NCI-H2227 (cell line): ENCODE measurements around the gene SAMD7.
A peak's percentile ranks its signal among the peaks of the same experiment; 100 is the strongest.

Experiments
- DNase-seq: peaks from one replicate; lab custom pipeline; 2025; ENCODE audit not compliant: unreplicated experiment; lab: John Stamatoyannopoulos, UW

SAMD7 gene

DNA sequence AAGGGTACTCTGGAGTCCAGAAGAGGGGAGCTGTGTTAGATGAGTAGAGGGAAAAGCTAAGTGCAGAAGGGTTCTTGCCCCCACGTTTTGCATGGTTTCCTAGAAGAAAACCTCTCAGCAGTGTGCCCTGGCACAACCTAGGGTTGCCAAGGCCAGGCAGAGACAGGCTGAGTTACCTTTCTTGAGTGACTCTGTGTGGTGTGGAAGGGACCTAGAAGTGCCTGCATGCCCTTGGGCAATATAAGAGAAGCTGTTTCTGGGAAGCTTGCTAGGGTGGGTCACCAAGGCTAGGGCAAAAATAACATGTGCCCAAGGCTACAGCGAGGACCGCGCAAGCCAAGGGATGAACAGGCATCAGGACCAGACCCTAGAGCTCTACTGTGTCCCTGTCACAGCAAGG lies 3.4 kb upstream of the SAMD7 start:
- DNase-seq: no peak

DNA sequence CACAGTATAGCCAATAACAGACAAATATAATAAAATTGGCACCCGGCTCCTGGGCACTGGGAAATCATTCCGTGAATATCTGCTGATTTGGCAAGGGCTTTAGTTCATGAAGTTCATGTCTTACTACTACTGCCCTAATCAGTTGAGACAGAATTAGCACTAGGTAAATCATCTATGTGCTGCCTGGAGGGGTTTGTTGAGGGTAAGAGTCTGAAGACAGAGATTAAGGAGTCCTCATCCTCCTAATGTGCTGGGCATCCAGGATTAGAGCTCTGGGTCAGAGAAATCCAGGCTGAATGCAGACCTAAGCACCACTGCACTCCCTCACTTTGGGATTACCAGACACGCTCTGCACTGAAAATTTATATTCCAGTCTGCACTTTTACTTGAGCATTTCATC lies 2.0 kb downstream of the SAMD7 start:
- no peak for DNase-seq

DNA sequence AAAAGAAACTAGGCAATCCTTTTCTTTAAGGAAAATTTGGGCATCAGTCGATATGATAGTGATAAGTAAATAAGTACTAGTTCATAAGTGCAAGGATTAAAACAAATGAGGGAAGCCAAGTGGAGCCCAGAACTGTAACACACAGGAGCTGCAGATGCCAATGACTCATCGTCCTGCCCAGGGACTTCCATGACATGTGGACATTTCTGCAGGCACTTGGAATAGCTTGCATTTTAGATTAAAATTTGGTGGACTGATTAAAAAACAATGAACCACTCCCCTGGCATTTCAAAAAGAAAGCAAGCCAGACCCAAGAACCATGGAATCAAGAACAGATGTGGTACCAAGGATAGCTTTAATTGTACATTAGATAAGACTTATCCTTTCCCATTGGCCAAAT lies 2.9 kb downstream of the SAMD7 start:
- no peak for DNase-seq

DNA sequence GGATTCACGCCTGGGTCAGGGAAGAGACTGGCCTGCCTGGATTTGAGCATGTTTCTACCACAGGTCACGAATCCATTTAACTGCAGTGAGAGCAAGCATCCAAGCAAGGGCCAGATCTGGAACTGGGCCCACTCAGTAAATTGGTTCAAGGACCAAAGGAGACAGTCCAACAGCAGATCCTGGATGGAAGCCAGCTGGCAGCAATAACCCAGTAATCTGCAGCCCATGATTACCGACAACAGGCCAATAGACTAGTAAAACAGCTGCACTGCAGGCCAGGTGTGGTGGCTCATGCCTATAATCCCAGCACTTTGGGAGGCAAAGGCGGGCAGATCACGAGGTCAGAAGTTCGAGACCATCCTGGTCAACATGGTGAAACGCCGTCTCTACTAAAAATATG lies 11.8 kb downstream of the SAMD7 start:
- DNase-seq: peak; percentile 61

DNA sequence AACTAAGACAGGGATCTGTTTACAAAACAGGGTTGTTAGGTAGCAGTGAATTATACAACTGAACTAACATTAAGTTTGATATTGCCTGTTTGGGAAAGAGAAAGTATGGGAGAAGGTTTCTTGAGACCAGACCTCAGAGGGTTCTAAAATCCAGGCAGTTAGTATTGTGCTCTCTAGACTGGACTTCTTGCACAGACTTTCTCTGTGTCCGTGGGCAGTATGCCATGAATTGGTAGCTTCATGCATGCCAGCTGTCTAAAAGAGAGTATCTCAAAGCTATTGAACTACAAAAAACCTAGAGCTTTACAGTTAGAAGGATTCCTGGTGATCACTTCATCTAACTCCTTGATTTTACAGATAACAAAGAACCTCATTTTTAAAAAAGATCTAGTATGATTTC lies 12.5 kb downstream of the SAMD7 start:
- no peak for DNase-seq

DNA sequence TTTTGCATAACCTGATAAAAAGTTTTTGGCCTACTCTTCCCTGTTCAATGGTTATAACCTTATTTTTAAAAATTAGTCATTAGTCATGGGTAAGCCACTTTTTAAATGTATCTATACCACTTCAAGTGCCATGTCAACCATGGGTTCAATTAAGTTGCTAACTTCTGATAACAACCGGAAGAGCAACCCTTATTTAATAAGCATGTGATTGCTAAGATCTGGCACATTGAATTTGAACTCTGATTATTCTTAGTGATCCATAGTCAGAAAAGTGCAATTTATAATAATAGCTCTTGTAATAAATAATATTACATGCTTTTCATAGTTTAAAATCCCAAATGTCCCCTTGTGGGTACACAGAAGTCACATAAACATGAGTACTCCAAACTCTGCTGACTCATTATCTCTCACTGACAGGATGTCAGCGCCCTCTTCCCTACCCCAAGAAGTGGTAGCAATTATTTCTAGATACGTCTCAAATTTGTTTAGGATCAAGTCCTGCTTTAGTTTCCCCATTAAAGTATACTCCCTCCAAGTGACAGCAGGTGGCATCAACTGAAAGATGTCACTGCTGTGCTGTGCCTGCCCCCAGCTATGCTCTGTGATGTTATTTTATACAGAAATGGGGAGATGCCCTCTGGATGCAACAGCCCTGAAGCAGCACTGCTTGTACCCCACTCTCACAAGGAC lies 18.6 kb downstream of the SAMD7 start:
- DNase-seq: no peak

DNA sequence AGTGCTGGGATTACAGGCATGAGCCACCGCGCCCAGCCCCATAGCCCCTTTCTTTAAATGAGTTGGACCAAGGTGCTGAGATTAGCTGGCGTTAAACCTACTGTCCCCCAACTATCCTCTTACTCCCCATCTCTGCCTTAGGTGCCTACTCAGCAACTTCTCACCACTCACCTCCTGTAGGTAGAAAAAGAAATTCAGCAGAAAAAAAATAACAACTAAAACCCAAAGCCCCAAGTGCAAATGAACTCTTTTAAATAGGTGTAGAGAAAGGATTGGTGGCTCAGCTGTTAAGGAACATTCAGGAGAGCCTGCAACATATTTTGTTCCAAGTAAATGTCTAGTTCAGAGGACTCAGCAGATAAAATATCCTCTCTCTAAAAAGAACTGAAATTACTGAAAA lies 19.5 kb downstream of the SAMD7 start:
- DNase-seq: no peak

DNA sequence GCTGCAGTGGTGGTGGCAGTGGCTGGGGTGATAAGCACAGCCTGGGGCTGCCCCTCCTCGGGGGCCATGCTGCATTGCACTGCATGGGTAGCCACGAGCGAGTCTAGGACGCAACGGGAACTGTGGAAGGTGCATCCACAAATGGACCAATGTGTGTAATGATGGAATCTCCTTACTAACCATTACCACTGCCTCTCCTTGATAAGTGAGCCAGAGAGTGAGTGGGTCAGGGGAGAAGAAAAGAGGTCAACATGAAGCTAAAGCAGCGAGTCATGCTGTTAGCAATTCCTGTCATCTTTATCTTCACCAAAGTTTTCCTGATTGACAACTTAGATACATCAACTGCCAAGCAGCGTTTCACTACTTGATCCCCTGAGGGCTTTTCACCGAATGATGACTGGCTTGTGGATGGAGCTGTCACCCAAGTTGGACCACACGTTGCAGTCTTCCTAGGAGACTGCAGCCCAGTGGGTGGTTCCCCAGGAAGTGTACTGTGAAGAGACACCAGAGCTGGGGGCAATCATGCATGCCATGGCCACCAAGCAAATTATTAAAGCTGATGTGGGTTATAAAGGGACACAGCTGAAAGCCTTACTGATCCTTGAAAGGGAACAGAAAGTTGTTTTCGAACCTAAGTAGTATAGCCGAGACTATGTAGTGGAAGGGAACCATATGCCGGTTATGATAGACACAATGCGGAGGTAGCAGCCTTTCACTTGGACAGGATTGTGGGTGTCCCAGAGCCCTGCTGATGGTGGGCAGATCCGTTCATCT lies 20.6 kb downstream of the SAMD7 start:
- no peak for DNase-seq

DNA sequence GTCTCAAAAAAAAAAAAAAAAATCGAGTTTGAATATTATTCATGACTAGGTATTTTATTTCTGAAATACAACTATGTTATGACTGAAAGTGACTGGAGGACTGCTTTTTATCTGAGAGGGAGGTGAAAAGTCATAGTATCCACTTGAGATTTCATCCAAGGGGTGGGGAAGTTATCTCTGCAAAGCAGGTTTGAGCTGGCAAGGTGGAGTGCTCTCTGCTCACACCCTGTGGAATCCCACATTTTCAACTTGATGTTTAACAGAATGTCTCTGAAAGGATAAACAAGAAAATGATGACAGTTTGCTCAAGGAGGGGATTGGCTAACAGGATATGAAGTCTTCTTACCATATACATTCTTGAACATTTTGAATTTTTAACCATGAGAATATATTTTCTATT lies 27.9 kb downstream of the SAMD7 start:
- no peak for DNase-seq

DNA sequence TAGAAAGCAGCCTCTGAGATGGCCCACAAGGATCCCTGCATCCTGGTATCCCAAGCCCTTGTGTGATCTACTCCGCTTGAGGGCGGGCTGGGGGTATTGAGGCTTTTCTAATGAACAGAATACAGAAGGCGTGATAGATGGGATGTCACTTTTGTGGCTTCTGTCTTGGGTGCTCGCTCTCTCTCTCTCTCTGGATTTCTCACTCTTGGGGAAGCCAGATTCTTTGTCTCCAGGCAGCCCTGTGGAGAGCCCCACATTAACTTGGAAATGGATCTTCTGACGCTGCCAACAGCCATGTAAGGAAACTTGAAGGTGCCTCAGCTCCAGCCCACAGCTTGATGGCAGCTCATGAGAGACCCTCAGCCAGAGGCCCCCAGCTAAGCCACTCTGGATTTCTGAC lies 28.4 kb downstream of the SAMD7 start:
- no peak for DNase-seq

DNA sequence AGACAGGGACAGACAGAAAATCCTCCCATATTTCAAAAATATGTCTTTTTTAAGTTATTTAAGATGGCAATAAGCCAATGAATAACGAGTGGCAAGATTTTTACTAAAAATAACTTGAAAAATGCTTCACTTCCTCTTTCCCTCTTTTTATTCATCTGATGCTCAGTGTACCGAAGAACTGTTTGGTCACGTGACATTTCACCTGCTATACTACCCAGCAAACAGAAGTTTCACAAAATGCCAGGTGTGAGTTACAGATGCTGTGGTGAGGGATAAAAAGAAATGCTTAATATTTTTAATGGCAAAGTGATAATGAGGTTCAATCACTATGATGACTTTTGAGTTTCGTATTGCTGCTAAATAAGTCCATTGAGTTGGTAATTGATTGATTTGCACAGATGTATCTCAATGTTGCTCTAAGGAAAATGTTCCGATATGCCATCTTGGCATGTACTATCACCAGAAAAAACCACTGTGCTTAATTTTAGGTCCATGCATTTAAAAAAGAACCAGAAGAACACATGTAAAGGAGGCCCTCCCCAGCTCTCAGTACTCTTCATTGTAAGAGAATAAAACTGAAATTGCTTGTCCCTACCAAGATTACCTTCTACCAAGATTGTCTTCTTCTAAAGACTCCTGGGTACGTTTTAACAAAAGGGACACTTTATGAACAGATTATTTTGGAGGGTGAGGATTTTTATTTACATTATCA lies 29.3 kb downstream of the SAMD7 start:
- DNase-seq: no peak

DNA sequence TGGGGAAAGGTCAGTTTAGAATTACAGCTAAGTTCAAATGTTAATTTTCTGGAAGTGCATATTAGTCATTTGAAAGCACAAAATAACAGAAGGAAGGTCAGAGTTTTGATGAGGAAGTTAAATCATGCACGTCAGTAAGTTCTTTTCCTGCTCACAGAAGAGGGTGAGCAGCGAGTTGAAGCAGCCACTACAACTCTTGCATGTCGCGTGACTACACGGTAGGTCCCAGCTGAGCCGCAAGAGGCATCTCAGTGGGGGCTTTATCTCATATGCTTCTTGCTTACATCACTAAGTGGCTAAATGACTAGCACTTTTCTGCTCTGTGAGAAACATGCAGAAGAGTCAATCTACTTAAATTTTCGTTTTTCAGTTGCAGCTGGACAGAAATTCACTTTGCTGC lies 33.9 kb downstream of the SAMD7 start:
- no peak for DNase-seq

DNA sequence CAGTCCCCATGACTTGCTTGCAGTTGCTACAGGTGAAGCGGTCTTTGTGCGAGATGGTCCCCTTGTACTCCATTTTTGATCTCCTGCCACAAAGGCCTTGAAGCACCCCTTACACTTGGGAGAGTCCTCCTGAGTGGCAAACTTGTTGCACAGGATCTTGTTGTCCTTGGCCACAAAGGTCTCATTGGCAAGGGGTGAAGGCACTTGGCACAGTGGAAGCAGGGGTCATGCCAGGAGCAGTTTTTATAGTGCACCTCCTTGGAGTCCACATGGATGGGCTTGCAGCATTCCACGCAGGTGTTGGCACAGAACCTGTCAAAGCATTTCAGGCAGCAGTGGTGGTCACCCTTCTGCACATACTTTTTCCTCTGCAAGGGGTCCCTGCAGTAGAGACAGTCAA lies 35.0 kb downstream of the SAMD7 start:
- no peak for DNase-seq

DNA sequence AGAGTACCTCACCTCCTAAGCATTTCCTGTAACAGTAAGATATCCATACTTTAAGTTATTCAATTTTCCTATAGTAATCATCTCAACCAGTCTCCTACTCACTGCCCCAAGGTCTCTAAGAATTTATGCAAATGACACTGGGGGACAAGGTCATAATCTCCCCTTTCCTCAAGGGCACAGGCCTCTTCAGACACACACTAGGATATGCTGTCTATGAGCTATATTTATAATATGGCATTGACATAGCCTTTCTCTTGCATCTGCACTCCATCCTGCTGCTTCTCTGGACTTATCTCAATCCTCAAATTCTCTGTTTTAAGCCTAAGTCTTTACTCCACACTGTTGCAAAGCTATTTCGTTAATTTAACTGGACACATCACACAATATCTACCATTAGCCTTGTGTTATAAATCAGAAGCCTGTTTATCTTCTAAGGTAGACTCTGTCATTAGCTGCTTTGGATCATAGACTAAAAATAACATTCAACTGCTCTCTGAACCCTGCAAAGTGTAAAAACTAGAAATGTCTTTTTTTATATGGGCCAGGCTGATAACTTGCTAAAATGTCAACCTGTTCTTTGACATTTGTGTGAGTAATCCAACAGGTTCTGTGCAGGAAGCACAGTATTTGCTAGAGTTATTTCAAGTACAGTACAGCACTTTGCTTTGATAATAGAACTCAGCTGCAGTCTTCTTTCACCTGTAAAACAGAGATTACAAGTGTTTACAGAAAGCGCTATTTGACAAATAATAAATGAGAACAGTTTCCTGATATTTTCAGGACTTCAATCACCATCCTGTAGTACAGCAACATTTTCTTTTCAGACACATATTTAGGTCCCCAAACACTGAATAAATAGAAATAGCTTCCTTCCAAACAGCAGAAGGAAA lies 37.4 kb downstream of the SAMD7 start:
- DNase-seq: no peak

DNA sequence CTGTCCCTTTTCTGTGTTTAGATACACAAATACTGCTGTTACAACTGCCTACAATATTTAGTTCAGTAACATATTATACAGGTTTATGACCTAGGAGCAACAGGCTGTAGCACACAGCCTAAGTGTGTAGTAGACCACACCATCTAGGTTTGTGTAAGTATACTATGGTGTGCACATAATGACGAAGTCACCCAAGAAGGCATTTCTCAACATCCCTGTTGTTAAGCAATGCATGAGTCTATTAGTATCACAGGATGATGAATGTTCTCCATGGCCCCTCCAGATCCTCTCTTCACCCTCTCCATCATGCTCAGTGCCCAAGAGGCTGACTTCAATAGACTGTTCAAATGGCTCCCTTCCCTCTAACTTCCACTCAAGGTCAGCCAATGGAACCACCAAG lies 40.7 kb downstream of the SAMD7 start:
- no peak for DNase-seq

DNA sequence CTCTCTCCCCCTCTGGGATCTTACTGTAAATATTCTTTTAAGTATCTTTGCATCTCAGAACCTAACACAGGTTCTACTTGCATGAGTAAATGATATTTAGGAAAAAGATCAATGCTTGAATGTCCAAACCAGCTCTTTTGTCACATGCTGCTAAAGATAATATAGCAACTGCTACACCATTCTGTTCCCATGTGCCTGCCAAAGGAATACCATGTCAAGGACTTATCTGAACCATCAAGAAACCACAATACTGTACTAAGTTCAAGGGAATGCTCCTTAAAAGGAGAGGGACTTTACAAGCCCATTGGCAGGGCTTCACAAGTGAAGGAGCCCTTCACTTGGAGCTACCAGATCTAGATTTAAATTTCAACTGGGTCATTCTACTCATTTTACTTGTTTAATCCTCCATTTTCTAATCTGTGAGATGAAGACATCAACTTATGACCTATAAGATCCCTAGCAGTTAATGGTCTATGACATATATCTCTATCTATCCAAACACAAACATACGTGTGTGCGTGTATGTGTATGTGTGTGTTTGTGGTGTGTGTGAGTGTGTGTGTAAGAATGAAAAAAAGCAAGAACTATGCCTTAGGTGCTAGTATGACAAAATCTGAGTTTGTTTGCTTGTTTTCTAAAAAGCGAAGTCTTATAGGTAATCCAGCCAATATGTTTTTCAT lies 42.2 kb downstream of the SAMD7 start:
- DNase-seq: no peak

DNA sequence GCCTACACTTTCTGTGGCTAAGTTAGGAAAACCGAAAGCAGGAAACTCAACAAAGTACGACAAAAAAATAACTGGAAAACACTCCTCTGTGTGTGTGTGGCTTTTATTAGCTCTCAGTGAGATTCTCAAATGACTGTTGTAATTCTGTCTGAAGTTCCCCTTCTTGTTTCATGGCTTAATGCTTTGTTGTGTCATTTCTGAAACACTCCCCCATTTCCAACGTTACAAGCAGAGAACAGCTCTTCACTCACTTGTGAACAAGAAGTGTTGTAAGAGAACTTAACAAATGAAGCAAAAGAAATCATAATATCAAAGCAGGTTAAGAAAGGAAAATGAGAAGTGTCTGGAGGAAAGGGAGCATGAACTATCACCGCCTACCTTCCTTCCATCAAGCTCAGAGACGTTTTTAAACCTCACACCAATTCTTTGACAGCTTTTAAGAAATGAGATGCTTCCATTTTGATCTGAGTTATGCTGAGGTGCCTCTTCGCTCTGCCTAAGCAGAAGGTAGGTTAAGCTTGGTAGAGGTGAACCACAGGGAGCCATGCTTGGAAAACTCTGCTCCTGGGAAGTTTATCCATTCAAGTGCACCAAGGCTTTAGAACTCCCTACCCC lies 42.9 kb downstream of the SAMD7 start:
- DNase-seq: no peak

DNA sequence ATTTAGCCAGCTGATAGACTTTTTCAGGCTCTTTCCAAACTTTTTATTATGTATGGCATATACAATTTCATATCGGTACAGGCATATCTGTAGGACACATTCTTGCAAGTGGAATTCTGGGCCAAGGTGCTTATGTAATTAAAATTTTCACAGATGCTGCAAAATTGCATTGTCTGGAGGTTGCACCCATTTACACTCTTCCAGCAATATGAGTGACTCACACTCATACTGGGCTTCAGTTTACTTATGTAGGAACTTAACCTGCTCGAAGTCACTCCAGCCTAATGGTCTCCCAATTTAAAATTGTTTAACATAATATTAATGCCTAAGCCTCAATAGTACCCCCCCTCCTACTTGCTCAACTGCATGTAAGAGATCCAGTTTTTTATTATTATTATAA lies 44.0 kb downstream of the SAMD7 start:
- no peak for DNase-seq

DNA sequence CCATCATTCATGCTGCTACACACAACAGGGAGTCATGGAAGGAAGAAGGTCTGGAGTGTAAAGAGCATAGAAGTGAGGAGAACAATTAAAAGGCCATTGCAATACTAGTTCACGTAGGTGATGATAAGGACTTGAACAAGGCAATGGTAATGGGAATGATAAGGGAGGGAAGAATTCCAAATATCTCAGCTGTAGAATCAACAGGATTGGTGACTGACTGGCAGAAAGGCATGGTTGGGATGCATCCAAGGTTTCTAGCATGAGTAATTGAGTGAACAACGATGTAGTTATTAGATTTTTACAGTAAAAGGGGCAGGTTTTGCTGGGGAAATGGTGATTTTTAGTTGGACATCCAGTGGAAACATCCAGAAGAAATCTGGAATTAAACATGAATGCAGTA lies 52.8 kb downstream of the SAMD7 start:
- no peak for DNase-seq
